CD4-positive, alpha-beta T cell treated with Interleukin-2 at 100 ng/mL for 4 hours (primary cell): ENCODE measurements around the gene MAGI1.
"Not testable (repeated sequence)": the region's sequence is repeated elsewhere in the genome, so short reads cannot be mapped to it uniquely, and the experiment has no call there.

Experiments
- DNase-seq: peaks from one replicate; pipeline ENCODE4 v3.0.0-alpha.2; 2020; ENCODE audit warnings: low spot score

The MAGI1 gene

DNA sequence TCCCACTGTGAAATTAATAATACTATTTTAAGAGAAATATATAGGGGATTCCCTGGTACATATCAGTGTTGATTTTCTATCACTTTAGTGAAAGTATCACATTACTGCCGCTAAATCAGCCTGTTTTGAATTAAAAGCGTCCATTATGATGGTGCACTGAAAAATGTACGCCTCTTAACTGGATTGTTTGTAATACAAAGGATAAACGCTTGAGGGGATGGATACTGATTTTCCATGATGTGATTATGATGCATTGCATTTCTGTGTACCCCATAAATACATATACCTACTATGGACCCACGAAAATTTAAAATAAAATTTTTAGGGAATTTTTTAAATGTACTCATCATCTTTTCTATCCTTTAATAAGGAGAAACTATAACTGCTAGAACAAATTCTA, 478.6 kb downstream of the MAGI1 start:
- DNase-seq: no peak

DNA sequence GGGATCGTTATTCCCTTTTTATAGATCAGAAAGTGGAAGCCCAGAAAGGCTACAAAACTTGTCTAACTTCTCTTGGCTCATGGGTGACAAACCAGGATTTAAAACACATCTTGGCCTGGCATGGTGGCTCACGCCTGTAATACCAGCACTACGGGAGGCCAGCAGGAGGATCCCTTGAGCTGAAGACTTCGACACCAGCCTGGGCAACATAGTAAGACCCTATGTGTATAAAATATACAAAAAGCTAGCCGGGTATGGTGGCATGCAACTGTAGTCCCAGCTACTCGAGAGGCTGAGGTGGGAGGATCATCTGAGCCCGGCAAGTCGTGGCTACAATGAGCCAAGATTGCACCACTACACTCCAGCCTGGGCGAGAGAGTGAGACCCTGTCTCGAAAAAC, 479.1 kb downstream of the MAGI1 start:
- no peak for DNase-seq

DNA sequence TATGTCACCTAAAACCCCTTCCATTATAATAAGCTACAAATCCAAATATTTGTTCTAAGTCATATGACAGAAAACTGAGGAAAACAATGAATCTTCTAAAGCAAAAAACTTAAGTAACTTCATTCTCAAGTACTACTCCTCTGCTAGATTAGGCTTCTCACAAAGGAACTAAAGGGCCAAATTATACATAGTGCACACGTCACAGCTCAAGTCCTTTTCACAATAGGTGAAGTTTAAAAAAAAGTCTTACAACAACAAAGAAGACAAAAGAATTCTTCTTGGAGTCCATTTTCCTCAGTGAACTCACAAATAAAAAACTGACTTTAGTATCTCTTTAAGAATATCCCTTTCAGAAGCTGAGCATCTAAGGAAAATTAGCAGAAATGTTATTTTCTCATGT, 479.9 kb downstream of the MAGI1 start:
- DNase-seq: no peak

DNA sequence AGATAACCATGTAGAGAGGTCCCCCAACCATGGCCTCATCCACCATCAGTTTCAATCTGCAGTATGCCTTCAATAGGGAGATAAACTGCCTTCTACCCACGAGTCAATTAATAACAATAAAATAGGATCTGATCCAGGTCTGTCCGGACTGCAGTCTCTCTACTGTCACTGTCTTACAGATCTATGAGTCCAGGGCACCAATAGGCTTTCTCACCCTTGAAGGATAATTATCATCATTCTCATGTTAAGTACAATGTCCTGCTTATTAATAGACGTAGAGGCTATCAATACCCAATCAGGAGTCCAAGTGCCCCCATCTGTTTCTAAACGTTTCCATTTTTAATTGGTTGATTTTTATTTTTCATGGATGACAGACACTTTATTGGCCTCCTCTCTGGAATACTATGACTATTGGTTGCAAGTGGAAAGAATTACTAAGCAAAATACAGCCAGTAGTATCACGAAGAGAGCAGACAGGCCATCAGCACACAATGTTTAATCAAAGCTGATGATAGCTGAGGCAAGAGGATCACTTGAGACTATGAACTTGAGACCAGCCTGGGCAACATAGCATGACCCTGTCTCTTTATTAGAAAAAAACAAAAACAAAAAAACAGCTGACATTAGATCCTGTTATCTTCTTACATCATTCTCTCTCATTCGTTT, 480.7 kb downstream of the MAGI1 start:
- DNase-seq: no peak

DNA sequence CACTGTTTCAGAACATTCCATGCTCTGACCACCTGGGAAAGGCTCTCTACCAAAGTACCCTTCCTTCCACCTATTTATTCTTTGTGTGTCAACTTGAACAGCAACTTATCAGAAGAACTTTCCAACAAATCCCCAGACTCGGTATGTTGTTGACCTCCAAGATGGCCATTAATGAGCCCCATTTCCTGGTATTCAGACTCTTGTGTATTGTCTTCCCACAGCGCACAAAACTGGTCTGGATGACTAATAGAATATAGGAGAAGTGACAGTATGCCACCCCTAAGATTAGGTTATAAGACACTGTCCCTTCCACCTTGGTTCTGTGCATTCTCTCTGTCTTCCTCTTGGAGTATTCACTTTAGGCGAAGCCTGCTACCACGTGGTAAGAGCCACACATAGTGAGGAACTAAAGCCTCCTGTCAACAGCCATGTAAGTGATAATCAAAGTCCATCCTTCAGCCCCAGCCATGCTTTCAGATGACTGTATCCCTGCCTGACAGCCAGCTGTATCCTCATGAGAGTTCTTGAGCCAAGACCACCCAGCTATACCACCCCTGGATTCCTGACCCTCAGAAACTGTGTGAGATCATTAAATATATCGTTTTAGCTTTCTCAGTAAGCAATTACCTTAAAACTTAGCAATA, 481.7 kb downstream of the MAGI1 start:
- no peak for DNase-seq

DNA sequence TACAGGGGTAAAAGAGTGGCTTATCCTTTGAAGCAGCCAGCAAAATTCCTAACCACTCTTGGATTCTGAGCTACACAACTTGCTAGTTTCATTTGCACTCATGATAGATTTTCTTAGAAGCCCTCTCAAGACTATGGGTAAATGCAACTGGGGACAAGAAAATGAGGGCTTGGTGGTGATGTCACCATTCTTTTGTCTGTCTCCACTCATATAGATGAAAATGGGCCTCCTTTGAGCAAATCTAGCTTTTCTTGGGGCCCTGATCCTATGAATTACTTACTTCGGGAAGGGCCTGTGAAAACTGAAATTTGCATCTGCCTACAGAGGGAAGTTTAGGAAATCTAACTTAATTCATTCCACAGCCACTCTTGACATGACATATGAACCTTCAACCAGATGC, 486.3 kb downstream of the MAGI1 start:
- DNase-seq: no peak

DNA sequence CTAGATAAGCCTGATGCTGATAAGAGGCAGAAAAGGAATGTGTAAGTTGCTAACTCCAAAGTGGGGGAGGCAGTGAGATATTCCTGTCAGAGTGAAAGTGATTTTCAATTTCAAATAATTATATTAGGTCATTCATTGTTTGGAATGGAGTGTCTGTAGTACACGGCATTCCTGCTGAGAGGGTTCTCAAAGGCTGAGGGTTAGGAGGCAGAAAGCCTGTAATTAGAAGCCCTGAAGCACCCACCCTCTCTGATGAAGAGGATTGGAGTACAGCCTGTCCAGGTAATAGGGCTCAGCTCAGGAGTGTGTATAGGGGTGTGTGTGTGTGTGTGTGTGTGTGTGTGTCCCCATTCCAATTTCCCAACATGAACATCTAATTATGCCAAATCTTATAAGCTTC, 486.8 kb downstream of the MAGI1 start:
- DNase-seq: no peak

DNA sequence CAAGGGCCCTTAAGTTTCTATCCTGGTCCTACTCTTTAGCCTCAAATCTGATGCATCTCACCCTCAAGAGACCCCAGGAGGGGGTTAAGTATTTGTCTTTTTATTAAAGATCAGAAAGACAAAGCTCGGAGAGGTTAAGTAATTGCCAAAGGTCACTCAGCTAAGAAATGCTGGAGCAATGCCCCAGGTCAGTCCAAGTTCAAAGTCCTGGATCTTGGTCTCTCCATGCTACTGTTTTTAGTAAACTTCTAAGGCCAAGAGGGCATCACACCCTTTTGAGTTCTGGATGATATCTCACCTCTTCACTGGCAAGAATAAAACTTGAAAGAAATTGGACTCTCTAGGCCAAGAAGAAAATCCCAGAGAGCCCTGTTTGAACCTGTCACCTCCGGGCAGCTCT, 488.6 kb downstream of the MAGI1 start:
- DNase-seq: no peak

DNA sequence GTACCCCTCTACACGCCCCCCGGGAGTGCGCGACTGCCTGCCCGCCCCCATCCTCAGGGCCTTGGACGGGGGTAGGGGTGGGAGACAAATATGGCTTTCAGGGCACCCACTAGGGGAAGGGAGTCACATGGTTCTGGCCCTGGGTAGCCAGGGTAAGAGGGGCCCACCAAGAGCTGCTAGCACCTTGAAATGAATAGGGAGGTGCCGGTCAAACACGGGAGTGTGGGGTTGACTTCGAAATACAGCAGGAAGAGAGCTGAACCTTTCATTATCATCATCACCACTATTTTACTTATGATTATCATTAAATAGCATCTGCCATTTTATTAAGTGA, 489.1 kb downstream of the MAGI1 start:
- DNase-seq: no peak

DNA sequence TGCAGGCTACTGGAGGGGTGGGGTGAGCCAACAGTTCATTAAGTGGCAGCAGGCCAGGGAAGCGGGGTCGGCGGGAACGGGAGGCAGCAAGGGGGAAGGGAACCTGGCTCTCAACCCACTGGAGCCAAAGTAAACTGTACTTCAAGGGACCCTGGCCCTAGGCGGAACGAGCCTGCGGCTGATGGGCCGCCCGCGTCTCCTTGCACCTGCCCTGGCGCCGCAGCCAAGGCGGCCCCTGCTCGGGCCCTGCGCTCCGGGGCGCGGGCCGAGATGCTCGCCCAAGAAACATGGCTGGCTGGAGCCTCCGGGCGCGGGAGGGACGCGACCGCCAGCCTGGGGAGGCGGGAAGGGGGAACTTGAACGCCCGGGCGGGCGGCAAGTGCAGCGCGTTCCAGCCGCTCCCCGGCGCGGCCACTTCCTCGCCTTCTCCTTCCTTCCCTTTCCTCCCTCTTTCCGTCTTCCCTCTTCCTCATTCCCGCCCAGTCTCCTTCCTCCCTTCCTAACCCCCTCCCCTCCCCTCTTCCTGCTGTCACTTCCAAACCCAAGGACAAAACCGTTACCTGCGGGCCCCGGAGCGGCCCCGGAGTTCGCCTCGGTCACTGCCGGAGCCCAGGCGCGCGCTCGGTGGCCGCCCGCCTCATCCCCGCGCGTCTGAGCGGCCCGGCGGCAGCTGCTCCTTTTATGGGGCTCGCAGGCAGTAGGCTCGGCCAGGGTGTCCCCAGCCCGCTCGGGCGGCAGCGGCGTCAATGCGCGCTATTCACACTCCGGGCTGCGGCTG, 489.7 kb downstream of the MAGI1 start:
- no peak for DNase-seq

DNA sequence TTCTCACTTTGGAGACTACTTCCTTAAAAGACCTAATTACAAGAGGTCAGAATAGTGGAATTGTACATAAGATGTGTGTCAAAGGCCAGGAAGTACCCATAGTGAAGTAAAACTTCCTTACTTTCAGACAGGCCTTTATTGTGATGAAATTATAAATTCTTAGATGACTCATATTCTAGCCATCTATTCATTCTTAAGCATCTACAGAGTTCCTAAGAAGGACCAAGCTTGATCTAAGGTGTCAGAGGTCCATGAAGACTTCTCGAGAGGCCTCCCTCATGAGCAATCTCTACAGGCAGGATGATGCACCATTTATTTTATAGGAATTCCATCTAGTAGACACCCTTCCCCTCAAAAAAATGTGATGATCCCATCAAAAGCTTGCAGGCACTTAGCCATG, 493.3 kb downstream of the MAGI1 start:
- no peak for DNase-seq

DNA sequence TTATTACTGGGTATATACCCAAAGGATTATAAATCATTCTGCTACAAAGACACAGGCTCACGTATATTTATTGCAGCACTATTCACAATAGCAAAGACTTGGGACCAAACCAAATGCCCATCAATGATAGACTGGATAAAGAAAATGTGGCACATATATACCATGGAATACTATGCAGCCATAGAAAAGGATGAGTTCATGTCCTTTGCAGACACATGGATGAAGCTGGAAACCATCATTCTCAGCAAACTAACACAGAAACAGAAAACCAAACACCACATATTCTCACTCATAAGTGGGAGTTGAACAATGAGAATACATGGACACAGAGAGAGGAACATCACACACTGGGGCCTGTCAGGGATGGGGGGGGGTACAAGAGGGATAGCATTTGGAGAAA, 495.3 kb downstream of the MAGI1 start:
- DNase-seq: not testable (repeated sequence)

DNA sequence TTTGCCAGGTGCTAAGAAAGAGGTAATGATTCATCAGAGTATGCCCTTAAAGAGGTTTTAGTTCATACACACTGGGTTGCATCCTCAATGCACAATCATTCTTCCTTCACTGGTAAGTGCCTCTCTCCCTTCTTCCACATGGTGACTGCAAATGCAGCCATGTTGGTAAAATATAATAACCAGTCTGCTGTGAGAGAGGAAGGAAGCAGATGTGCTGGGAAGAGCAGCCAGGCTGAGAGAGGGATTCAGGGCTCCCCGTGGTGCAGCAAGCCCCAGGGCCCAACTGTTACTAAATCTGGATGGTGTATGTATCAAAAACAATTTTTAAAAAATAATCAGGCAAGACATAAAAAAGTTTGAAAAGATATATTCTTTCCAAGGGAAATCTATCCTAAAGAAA, 498.1 kb downstream of the MAGI1 start:
- DNase-seq: no peak

DNA sequence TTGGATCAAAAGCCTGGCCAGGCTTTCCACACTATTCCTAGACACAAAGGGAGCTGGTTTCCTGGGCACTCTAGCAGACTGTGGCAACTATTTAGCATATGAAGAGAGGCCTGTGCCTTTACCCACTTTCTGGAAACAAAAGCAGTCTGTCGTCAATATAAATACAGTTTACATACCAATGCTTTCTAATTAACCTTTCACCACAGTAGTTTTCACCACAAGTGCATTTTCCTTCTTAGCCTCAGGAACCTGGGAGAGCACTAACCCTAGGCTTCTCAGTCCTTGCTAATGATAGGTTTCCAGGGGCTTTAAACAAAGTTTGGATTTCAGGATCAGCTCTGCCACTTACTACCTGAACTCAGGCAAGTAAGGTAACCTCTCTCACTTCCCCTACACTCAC, 499.1 kb downstream of the MAGI1 start:
- DNase-seq: no peak

DNA sequence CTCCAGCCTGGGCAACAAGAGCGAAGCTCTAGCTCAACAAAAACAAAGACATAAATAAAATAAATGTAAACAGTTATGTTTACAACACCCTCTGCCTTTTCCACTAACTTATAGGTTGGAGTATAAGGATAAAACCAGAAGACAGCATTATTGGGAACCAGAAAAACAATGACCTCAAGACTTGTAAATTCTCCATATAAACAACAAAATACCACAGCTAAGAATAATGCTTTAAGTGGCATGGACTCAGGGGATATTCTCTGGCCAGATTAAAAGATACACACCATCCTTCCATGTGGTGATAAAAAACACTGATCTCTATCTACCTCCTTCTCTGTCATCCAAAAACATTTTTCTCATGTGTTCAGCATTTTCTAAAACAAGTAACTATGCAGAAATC, 500.6 kb downstream of the MAGI1 start:
- DNase-seq: no peak

DNA sequence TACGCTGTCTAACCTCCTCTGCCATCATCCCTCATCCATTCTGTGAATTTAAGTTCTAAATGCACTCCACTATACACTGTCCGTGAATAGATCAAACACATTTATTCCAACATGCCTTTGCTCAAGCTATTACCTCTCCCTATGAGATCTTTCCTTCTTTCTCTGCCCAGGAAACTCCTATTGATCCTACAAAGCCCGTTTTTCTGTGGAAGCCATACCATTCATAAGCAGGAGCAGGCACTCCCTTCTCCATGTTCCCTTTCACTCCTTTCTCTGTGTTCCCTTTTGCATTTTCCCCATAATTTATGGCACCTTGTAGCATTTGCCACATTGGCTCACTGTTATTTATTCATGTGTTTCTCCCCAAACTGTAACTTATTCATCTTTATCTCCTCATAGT, 501.6 kb downstream of the MAGI1 start:
- DNase-seq: no peak

DNA sequence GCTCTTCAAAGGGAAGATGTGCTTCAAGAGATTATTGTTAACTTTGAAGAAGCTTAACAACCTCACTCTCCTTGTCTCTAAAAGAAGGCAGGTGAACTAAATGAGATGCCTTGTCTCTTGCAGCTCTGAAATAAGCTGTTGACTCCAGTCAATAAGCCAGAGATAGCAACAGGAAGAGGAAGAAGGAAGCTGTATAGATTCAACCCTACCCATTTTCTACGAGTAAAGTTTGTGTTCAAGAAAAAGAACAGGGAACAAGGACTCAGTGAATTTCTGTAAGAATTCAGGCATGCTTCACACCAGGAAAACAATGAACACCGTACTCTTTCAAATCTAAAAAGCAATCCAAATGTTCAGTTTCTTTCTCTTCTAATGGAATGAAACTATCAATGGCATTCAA, 503.5 kb downstream of the MAGI1 start:
- DNase-seq: no peak

DNA sequence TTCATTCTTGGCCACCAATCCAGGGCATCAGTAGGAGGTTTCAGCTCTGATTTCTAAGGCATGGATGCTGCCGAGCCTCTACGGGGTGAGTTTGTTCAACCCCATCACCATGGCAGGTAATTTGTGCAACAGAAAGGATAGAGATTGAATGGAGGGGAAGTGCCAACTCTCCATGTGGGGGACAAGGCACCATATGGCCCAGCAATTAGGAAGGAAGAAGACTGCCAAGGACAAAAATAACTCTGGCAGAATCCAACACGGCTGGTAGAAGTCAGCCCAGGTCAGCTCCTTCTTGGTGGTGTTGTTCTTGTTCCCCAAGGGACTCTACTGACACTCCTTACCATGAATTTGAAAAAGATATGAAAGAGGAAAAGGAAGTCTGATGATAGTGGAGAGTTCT, 503.9 kb downstream of the MAGI1 start:
- no peak for DNase-seq

DNA sequence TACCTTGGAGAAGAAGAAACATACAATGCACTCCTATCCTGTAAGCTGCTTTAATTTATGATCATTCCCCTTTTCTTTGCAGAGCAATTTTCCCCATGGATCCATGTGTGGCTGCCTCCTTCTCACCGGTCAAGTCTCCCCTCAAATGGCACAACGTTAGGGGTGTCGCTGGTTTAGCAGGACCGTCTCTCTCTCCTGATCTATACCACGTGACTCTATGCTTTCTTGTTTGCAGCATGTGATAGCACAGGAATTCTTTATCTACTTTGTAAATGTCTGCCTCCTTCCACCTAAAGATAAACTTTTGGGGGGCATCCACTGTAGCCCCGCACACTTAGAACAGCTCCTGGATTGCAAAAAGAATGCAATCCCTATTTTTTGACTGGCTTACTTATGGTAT, 506.0 kb downstream of the MAGI1 start:
- no peak for DNase-seq

DNA sequence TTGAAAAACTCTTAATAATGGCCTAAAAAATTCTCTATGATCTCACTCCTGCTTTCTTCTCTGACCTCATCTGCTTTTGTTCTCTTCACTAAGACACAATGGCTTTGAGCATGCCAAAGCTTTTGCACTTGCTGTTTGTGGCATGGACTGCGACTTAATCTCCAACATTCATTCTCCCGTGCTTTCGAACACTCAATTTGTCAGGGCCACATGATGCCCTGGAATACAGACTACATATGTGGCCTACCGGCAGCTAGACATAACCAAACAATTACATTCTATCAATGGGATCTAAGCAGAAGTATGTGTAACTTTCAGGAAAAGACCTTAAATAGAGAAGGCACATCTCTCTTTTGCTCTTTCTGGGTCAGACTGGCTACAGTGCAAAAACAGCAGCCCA, 506.5 kb downstream of the MAGI1 start:
- DNase-seq: no peak

DNA sequence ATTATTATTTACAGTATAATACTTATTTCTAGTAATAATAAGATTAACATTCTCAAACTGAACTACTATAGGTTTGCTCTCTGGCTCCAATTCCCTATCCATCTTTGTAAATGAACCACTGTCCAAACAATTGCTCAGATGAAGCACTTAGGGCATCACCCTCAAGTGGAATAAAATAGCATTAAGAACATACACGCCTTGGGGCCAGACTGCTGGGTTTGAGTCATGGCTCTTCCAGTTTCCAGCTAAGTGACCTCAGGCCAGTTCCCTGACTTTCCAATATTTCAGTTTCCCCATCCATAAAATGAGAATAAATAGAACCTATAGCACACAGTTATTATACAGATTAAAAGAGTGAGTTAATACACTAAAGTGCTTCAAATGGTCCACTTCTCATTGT, 507.2 kb downstream of the MAGI1 start:
- no peak for DNase-seq

DNA sequence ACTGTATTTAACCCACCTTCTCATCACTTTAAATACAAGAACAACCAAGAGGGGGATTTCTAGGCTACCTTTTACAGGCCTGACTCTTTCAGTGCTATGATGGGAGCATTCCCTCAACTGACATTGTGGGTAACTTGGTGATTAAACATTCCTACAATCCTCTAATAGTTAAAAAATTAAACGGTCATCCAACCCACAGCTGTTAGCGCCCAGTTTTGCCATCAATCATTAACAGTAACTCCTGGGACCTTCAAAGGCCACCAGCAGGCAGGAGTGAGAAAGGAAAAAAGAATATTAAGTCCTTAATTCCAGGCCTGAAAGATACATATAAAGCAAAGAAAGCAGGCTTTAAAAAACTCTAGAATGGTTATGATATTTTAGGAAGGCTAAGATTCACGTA, 512.1 kb downstream of the MAGI1 start:
- no peak for DNase-seq

DNA sequence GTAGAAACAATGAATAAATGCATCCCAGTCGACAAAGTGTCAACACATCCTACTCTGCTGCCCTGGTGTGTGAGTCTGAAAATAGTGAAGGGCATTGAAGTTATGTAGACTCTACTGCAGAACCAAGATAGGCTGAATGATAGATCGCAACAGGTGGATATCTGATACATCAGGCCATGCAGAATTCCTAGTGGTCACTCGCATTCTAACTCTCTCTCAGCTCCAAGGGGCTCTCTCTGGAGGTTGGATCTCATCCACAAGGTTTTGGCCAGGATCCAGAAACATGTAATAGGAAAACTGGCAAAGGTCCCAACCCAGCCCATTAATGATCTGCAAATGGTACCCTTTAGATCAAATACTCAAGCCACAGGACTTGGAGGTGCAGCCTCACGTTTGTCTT, 514.1 kb downstream of the MAGI1 start:
- DNase-seq: no peak

DNA sequence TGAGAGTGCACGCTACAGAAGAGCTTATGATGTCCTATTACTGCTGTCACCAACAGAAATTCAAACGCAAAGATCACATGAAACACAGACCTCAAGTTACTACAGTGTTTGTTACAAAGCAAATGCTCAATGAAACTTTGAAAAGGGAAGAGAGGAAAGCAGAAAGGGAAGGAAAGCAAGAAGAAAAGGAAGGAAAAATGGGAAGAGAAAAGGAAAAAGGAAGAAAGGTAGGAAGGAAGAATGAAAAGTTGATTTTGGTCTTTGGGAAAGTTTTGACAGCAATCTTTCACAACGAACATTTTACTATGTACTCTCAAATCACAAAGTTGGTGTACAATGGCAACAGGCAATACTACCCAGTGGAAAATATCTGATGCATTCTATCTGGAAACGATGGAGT, 514.8 kb downstream of the MAGI1 start:
- no peak for DNase-seq
